ENCODE results near the gene BMS1. TPM values are rescaled to one million over a fixed set of nuclear protein-coding genes. Genes with fewer than 3 reads are reported as not detected.
A peak's percentile ranks its signal among the peaks of the same experiment; 100 is the strongest.

BMS1 gene
- total RNA-seq, 2 donors from 2014 or later: 8.0 to 8.6 TPM

DNA sequence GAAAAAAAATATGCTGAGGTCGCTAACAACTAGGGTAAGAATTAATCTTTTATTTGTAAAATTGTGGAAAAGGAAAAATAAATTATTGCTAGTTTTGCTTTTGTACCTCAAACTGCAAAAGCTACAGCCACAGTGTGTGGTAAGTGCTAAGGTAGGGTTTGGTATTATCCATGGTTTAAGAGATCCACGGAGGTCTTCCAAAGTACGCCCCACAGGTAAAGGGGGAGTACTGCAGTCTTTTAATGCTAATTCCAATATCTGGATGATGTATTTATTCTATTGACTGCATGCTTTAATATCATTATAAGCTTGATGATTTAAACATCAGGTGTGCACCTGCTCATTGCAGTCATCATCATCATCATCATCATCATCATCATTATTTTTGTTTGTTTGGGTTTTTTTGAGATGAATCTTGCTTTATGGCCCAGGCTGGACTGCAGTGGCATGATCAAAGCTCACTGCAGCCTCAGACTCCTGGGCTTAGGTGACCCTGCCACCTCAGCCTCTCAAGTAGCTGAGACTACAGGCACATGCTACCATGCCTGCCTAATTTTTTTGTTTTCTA is 38.4 kb upstream of the BMS1 start:
- no peaks in the 10 kb centered on the region for H3K27me3 ChIP-seq
- no peaks in the 10 kb centered on the region for H3K36me3 ChIP-seq (replicated peaks in 1 of 2; ENCODE audit: insufficient read depth in 1 of 2, low read depth in 2 of 2)
- no peaks in the 10 kb centered on the region for H3K4me1 ChIP-seq
- H3K4me3 ChIP-seq: no peak overlapping the region
- no peaks in the 10 kb centered on the region for H3K9me3 ChIP-seq
- TF ChIP-seq CTCF (IDR thresholded peaks at IDR 0.05) (no peak), POLR2A (IDR thresholded peaks at IDR 0.05) (no peak)
- WGBS, 2 donors: 51 to 59% methylated on average over 3 of the region's 3 CpGs
- no peak for ATAC-seq
- intact Hi-C loops (cut with DNase I): no loop called here
- DNase-seq: no peak
- no peak overlapping the region for H3K27ac ChIP-seq

DNA sequence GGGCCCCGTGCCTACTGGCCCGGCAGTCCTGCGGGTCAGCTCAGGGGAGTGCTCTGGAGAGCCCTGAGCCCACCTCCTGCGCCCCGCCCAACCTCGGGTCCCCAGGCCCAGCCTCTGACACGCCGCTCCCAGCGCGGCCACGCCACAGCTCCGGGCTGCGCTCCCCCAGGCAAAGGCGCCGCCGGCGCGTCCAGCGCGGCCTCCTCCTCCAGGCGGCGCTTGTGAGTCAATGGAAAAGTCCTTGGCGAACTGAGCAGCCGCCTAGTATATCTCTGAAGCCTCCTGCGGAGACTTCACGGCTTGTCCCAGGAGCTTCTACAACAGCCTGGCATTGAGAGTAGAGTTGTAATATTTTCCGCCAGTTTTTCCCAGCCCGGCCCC is 29.5 kb upstream of the BMS1 start:
- WGBS, 2 donors: 0% methylated on average over 2 to 28 of the region's 28 CpGs
- peak overlapping the region in 3 of 4 donors; percentile 14 to 42 (median 15) for H3K27ac ChIP-seq
- DNase-seq (peak; percentile 81 to 89 (median 85)), ATAC-seq (peak; percentile 89)
- H3K9me3 ChIP-seq: no peaks in the 10 kb centered on the region
- H3K4me3 ChIP-seq: peak overlapping the region in 1 of 2 donors; percentile 27
- TF ChIP-seq CTCF (IDR thresholded peaks at IDR 0.05) (peak; percentile 74 to 93 (median 89)), POLR2A (IDR thresholded peaks at IDR 0.05) (peak in 2 of 3 donors; percentile 44 to 49)
- H3K4me1 ChIP-seq: peaks cover 34% of the 10 kb centered on the region
- no peaks in the 10 kb centered on the region for H3K27me3 ChIP-seq
- intact Hi-C loops (cut with DNase I): loop anchor here (10.0 kb wide), 1 partner anchor 352 kb away; no protein-coding TSS in a partner anchor
- no peaks in the 10 kb centered on the region for H3K36me3 ChIP-seq (replicated peaks in 1 of 2; ENCODE audit: insufficient read depth in 1 of 2, low read depth in 2 of 2)

- intact Hi-C loops (cut with DNase I): loop anchor here (10.0 kb wide), 1 partner anchor 351 kb away; no protein-coding TSS in a partner anchor
- Histone ChIP-seq H3K4me3 (peak overlapping the region; percentile 27 to 69), H3K36me3 (replicated peaks in 1 of 2; ENCODE audit: insufficient read depth in 1 of 2, low read depth in 2 of 2) (no peaks in the 10 kb centered on the region), H3K27ac (peak overlapping the region in 3 of 4 donors; percentile 14 to 42 (median 15)), H3K27me3 (no peaks in the 10 kb centered on the region), H3K4me1 (peaks cover 34% of the 10 kb centered on the region), H3K9me3 (no peaks in the 10 kb centered on the region)
- DNase-seq (peak in 1 of 4 donors; percentile 18), ATAC-seq (peak; percentile 19)
- TF ChIP-seq CTCF (IDR thresholded peaks at IDR 0.05): no peak
- no peak for TF ChIP-seq POLR2A (IDR thresholded peaks at IDR 0.05)
- 0 to 1% methylated on average over 30 to 49 of the region's 51 CpGs for WGBS, 2 donors
Measured at GRCh38 chr10:42753507-42754154, 29.0 kb upstream of the BMS1 start.

DNA sequence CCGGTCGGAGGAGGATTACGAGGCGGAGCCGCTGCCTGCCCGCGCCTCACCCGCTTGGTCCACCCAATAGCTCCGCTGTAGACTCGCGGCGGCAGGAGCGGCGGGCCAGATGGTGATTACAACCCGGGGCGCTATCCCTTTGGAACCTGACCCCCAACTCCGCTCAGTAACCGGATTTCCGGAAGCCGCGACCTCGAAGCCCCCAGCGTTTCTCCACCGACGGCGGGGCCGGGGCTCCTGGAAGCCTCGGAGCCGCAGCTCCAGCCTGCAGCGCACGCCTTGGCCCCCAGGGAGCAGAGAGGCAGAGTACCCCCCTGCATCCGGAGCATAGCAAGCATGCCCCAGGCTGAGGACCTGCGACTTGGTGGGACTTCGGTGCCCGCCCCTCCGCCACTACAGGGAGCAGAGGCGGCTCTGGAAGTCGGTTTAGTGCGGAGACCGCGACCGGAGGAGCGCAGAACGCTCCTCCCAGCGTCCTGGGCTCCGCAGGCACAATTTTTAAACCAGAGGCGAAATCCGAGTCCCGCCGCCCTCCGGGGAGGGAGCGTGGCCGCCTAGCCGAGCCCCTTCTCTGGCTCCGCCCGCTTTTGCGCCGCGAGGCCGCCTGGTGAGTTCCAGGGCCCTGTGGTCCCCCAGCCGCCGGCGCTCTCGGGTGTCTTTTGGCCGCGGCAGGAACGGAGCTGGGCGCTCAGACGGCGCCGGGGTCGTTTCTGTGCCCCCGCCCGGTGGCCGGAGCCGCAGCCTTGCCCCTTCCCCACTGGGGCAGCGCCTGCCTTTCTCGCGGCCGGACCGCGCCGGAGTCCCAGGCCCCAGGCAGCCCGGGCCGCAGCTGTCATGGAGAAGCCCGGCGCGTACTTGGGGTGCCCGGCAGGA is 28.2 kb upstream of the BMS1 start:
- no peaks in the 10 kb centered on the region for H3K36me3 ChIP-seq (replicated peaks in 1 of 2; ENCODE audit: insufficient read depth in 1 of 2, low read depth in 2 of 2)
- no peaks in the 10 kb centered on the region for H3K9me3 ChIP-seq
- peak overlapping the region; percentile 27 to 69 for H3K4me3 ChIP-seq
- TF ChIP-seq POLR2A (IDR thresholded peaks at IDR 0.05): peak; percentile 15 to 53 (median 28)
- TF ChIP-seq CTCF (IDR thresholded peaks at IDR 0.05): no peak
- 1 to 11% methylated on average over 15 to 88 of the region's 89 CpGs for WGBS, 2 donors
- DNase-seq: peak; percentile 43 to 65 (median 58)
- ATAC-seq: peak; percentile 39
- intact Hi-C loops (cut with DNase I): loop anchor here (10.0 kb wide), 1 partner anchor 350 kb away; no protein-coding TSS in a partner anchor
- H3K27ac ChIP-seq: peak overlapping the region in 3 of 4 donors; percentile 1 to 21 (median 15)
- no peaks in the 10 kb centered on the region for H3K27me3 ChIP-seq
- peaks cover 34% of the 10 kb centered on the region for H3K4me1 ChIP-seq

Measured in body of pancreas (tissue), 4 donors.